Stimulated activated naive CD8-positive, alpha-beta T cell treated with anti-CD3 and anti-CD28 coated beads, Interleukin-15, Interleukin-2, amounts not matched to agents 100 ng/mL and 50 ng/mL, for 24 hours (primary cell): ENCODE measurements around the gene CLSTN1.
A peak's percentile ranks its signal among the peaks of the same experiment; 100 is the strongest.

Experiments
- H3K27ac Mint-ChIP-seq: one replicate; pipeline ENCODE4 v1.8.0; 2021; ENCODE audit warnings: mild to moderate bottlenecking, mixed read lengths
- H3K27me3 Mint-ChIP-seq: one replicate; pipeline ENCODE4 v1.8.0; 2021; ENCODE audit warnings: mixed read lengths
- H3K36me3 Mint-ChIP-seq: one replicate; pipeline ENCODE4 v1.8.0; 2021; ENCODE audit warnings: low read depth, mixed read lengths
- H3K4me1 Mint-ChIP-seq: one replicate; pipeline ENCODE4 v1.8.0; 2021; ENCODE audit warnings: low read depth, mixed read lengths
- H3K4me3 Mint-ChIP-seq: one replicate; pipeline ENCODE4 v1.8.0; 2021; ENCODE audit warnings: mild to moderate bottlenecking, mixed read lengths
- H3K9me3 Mint-ChIP-seq: one replicate; pipeline ENCODE4 v1.8.0; 2021; ENCODE audit warnings: mixed read lengths

CLSTN1 gene

DNA sequence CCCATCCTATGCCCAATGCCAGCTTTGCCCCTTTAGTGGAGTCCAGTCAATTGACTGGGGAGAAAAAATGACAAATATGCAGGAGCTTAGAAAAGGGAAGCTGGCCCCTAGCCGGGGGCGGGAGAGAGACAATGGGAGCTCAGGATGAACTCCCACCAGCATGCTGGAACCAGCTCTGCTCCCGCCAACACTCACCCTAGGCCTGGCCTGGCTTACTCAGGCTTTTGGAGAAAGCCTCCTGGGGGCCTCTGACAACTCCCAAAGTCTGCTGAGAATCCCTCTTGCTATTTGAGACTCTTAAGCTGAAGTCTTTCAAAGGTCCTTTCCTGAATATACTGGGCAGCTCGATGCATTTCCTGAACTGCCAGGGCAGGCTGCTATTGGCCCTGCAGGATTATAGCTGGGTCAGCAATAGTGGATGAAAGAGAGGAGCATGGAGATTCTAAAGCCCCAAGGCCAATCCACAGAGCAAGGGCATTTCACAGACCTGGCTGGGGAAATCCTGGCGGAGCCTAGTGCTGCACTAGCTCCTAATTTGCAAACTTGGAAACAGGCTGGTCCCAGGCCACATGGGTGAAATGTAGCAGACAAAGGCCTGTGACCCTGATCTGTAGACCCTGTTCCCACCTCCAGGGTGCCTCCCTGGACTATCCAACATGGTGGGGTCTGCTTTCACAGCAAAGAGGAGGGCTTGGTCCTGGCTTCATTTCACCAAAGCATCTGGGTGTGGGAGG is 35.7 kb upstream of the CLSTN1 start:
- Mint-ChIP-seq H3K36me3 (no peaks in the 10 kb centered on the region), H3K27ac (no peak overlapping the region), H3K4me3 (no peak overlapping the region), H3K4me1 (peaks cover 4% of the 10 kb centered on the region), H3K9me3 (no peaks in the 10 kb centered on the region), H3K27me3 (no peaks in the 10 kb centered on the region)

- Mint-ChIP-seq H3K9me3 (peaks cover 3% of the 10 kb centered on the region), H3K36me3 (peaks cover 4% of the 10 kb centered on the region), H3K4me3 (no peak overlapping the region), H3K4me1 (peaks cover 4% of the 10 kb centered on the region), H3K27ac (no peak overlapping the region), H3K27me3 (no peaks in the 10 kb centered on the region)
Observed at GRCh38 chr1:9858293-9859035, 34.7 kb upstream of the CLSTN1 start.

- Mint-ChIP-seq H3K36me3 (peaks cover 5% of the 10 kb centered on the region), H3K27me3 (peaks cover 3% of the 10 kb centered on the region), H3K4me1 (peaks cover 9% of the 10 kb centered on the region), H3K4me3 (no peak overlapping the region), H3K9me3 (peaks cover 5% of the 10 kb centered on the region), H3K27ac (no peak overlapping the region)
Observed at GRCh38 chr1:9855186-9855585, 31.4 kb upstream of the CLSTN1 start.

DNA sequence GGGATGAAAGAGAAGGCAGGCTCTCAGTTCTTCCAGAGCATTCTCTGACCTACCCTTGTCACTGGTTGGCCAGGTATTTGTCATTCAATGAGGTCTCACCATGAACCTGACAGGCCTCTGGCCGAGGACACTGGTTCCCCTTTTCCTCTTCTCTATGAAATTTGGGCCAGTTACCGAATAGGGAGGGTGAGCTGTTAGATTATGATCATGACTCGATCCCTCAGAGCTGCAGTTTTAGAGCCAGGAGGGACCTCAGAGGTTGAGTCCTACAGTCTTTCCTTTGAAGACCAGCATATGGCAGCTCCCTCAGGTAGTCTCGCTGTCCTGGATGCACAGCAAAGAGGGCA is 29.5 kb upstream of the CLSTN1 start:
- Mint-ChIP-seq H3K9me3 (peaks cover 5% of the 10 kb centered on the region), H3K36me3 (peaks cover 5% of the 10 kb centered on the region), H3K4me3 (no peak overlapping the region), H3K27me3 (peaks cover 3% of the 10 kb centered on the region), H3K27ac (no peak overlapping the region), H3K4me1 (peaks cover 10% of the 10 kb centered on the region)

DNA sequence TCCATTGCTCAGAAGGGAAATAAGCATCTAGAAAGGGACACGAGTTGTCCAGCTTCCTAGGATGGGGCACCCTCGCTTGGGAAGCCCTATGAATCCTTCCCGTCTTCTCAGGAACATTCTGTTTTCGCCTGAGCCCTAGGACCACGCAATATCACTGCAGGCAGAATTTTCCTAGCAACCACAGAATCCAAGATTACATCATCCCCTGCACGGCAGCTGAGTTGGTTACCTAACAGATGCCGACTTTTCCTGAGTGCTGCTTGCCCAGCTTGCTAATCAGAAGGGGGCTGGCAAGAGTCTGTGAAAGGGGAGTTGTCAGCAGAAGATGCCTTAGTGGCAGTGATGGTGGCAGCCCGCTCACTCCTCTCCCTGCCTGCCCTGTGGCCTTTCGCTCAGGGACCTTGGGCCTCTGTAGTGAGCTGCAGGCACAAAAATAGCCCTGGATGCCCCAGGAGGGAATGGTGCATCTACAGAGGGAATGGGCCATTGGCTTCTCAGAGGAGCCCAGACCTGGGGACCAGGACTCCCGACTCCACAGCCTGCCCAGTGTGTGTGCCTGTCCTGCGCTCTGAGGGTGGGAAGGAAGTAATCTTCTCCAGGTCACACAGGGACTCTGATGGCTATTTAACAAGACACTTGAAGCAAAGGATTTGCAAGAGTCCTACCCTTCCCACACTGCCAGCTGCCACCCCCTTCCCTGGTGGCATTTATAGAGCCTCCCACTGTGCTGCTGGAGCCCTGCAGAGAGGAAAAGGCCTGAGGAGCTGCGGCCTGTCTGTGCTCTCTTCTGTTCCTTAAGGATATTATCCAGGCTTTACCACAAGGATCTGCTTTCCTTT is 28.9 kb upstream of the CLSTN1 start:
- Mint-ChIP-seq H3K27ac (no peak overlapping the region), H3K27me3 (peaks cover 3% of the 10 kb centered on the region), H3K36me3 (peaks cover 5% of the 10 kb centered on the region), H3K4me1 (peaks cover 10% of the 10 kb centered on the region), H3K4me3 (no peak overlapping the region), H3K9me3 (peaks cover 5% of the 10 kb centered on the region)

GRCh38 chr1:9852004-9852403 is 28.2 kb upstream of the CLSTN1 start:
- Mint-ChIP-seq H3K36me3 (peaks cover 5% of the 10 kb centered on the region), H3K4me3 (no peak overlapping the region), H3K9me3 (peaks cover 5% of the 10 kb centered on the region), H3K27ac (no peak overlapping the region), H3K4me1 (peaks cover 10% of the 10 kb centered on the region), H3K27me3 (peaks cover 3% of the 10 kb centered on the region)

GRCh38 chr1:9850442-9851162 is 26.8 kb upstream of the CLSTN1 start:
- peaks cover 5% of the 10 kb centered on the region for H3K9me3 Mint-ChIP-seq

DNA sequence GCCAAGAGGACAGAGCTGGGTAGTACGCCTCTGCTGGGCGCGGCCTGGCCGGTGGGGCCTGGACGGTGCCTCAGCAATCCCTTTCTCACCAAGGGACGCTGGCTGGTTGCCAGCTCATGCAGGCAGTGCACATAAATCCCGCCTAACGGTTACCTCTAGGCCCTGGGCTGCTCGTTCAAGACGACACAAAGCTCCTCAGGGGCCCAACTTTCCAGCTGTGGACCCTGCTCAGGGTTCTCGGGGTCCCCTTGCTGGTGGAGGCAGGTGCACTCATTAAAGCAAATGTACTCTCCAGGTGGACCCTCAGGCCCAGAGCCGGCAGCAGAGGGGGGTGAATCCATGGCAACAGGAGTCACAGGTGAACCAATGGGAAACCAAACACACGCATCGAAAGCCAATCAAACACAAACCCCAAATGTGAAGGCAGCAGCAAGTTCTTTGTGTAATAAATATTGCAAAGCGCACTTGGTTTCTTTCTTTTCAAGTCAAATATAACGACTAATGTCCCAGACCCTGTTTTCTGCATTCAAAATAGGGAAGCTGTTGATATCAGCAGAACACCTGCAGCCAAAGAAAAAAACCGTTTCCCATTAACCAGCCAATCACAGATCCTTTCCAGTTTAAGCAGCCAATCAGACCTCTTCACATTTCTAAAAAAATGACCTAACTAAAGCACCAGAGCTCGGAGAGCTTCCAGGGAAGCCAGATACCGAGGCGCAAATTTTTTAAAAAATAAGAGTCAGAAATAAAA is 26.1 kb upstream of the CLSTN1 start:
- H3K27ac Mint-ChIP-seq = peak overlapping the region; percentile 9
- H3K4me3 Mint-ChIP-seq = peak overlapping the region; percentile 75
- H3K9me3 Mint-ChIP-seq = peaks cover 5% of the 10 kb centered on the region
- H3K27me3 Mint-ChIP-seq = peaks cover 3% of the 10 kb centered on the region
- H3K36me3 Mint-ChIP-seq = peaks cover 5% of the 10 kb centered on the region
- peaks cover 10% of the 10 kb centered on the region for H3K4me1 Mint-ChIP-seq

More at GRCh38 chr1:9850442-9851162, 26.8 kb upstream of the CLSTN1 start:
- Mint-ChIP-seq H3K36me3 (peaks cover 5% of the 10 kb centered on the region), H3K4me3 (peak overlapping the region; percentile 75), H3K27me3 (peaks cover 3% of the 10 kb centered on the region), H3K27ac (no peak overlapping the region), H3K4me1 (peaks cover 10% of the 10 kb centered on the region)

DNA sequence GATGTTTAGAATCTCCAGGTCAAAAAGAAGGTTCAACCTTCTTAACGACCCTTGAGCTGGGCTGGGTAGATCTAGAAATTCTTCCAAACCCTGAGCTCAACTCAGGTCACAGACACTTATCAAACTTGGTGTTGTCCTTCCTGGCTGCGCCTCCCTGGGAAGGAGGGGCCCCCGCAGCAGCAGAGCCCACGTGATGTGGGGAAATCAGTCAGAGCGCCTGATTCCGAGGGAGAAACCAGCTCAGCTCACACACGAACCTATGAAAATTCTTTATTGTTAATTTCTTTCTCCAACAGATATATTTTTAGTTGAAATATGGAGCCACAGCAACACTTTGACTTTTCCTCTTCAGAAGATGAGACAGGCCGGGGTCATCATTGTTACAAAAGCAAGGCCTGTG is 24.3 kb upstream of the CLSTN1 start:
- Mint-ChIP-seq H3K27ac (no peak overlapping the region), H3K4me3 (no peak overlapping the region), H3K27me3 (peaks cover 3% of the 10 kb centered on the region)

GRCh38 chr1:9847269-9847668 is 23.5 kb upstream of the CLSTN1 start:
- no peaks in the 10 kb centered on the region for H3K9me3 Mint-ChIP-seq
- H3K36me3 Mint-ChIP-seq = no peaks in the 10 kb centered on the region
- H3K4me3 Mint-ChIP-seq = no peak overlapping the region
- peaks cover 3% of the 10 kb centered on the region for H3K27me3 Mint-ChIP-seq
- H3K4me1 Mint-ChIP-seq = peaks cover 10% of the 10 kb centered on the region
- no peak overlapping the region for H3K27ac Mint-ChIP-seq

More for the DNA sequence above, 24.3 kb upstream of the CLSTN1 start:
- Mint-ChIP-seq H3K9me3 (no peaks in the 10 kb centered on the region), H3K36me3 (no peaks in the 10 kb centered on the region), H3K4me1 (peaks cover 10% of the 10 kb centered on the region)

DNA sequence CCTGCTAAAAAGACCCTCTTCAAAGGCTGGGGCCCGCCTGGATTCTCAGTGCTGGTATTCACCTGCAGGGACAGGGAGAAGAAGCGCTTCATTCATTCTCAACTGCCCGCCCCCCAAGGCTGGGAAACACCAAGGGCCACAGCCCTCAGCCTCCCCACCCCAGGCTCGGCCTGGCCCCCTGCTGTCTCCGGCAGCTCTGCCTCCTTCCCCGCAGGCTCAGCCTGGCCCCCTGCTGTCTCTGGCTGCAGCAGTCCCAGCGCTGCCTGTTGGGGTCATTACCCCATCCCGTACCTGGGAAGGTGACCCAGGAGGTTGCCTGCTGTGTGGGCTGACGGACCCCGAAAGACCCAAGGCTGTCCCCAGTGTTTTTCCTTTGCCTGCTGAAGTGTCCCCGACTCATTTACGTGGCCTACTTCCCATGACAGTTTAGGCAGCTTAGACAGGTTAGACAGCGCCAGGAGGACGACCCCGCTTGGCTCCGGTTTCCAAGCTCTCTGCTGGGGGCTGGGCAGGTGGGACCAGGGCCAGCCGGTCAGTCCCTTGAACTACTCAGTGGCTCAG is 22.9 kb upstream of the CLSTN1 start:
- no peaks in the 10 kb centered on the region for H3K9me3 Mint-ChIP-seq
- H3K4me3 Mint-ChIP-seq = no peak overlapping the region
- peaks cover 10% of the 10 kb centered on the region for H3K4me1 Mint-ChIP-seq
- no peak overlapping the region for H3K27ac Mint-ChIP-seq
- no peaks in the 10 kb centered on the region for H3K36me3 Mint-ChIP-seq
- peaks cover 3% of the 10 kb centered on the region for H3K27me3 Mint-ChIP-seq

GRCh38 chr1:9845914-9846313 is 22.1 kb upstream of the CLSTN1 start:
- no peaks in the 10 kb centered on the region for H3K9me3 Mint-ChIP-seq
- peaks cover 10% of the 10 kb centered on the region for H3K4me1 Mint-ChIP-seq

DNA sequence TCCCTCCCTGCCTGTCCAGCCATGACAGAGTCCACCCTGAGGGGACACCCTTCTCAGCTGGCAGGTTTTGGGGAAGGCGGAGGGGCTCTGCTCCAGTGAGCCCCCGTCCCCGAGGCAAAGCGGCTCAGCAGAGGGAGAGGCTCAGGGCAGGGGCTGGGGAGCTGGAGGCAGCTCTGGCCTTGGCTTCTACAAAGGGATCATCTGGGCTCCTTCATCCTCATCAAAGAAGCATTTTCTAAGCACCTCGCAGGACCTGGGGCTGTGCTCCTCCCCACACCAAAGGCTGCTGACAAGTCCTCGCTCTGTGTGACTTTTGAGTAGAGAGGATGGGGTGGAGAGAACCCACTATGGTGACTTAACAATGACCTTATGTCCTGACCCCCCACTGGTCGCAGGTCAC is 21.0 kb upstream of the CLSTN1 start:
- Mint-ChIP-seq H3K9me3 (no peaks in the 10 kb centered on the region), H3K27ac (no peak overlapping the region)

More at GRCh38 chr1:9845914-9846313, 22.1 kb upstream of the CLSTN1 start:
- no peak overlapping the region for H3K27ac Mint-ChIP-seq
- H3K36me3 Mint-ChIP-seq = no peaks in the 10 kb centered on the region
- no peak overlapping the region for H3K4me3 Mint-ChIP-seq
- peaks cover 3% of the 10 kb centered on the region for H3K27me3 Mint-ChIP-seq

DNA sequence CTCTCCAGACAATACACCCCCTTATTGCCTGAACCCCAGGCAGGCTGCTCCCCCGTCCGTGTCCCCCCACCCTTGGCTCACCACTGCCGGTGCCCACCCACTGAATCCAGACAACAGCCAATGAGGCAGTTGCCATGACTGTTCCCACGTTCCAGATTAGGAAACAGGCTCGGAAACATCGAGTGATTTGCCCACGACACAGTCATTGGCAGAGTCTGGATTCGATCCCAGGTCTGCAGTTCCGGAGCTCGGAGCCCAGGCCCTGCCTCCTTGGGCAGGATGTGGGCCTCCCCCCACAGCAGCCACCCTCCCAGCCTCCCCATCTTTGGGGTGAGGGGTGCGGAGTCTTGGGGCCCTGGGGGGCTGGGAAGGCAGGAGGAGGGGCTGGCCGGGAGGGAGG is 20.3 kb upstream of the CLSTN1 start:
- Mint-ChIP-seq H3K27ac (no peak overlapping the region), H3K36me3 (no peaks in the 10 kb centered on the region), H3K4me3 (no peak overlapping the region), H3K27me3 (no peaks in the 10 kb centered on the region), H3K9me3 (no peaks in the 10 kb centered on the region), H3K4me1 (no peaks in the 10 kb centered on the region)

More for the DNA sequence above, 21.0 kb upstream of the CLSTN1 start:
- Mint-ChIP-seq H3K4me1 (peaks cover under 1% of the 10 kb centered on the region), H3K27me3 (no peaks in the 10 kb centered on the region), H3K4me3 (no peak overlapping the region), H3K36me3 (no peaks in the 10 kb centered on the region)
